Upper lobe of right lung (tissue), 1 donor: ENCODE results near the gene DVL3. TPM values are rescaled to one million over a fixed set of nuclear protein-coding genes. Genes with fewer than 3 reads are reported as not detected.

ENCODE experiments used
- ATAC-seq: fragments of 200-7000 bp; cut with Tn5 transposase; one replicate; pipeline ENCODE4 v1.9.1; 2020; ENCODE audit warnings: mild to moderate bottlenecking, moderate library complexity
- DNase-seq: peaks from one replicate; pipeline ENCODE4 v3.0.0-alpha.2; 2020
- H3K27ac ChIP-seq: fragments of 200-600 bp; one replicate; pipeline ENCODE4 v1.8.0; 2022
- H3K27me3 ChIP-seq: fragments of 200-600 bp; one replicate; pipeline ENCODE4 v1.8.0; 2022; ENCODE audit warnings: mild to moderate bottlenecking
- H3K36me3 ChIP-seq: fragments of 200-600 bp; one replicate; pipeline ENCODE4 v1.8.0; 2022
- H3K4me1 ChIP-seq: fragments of 200-600 bp; one replicate; pipeline ENCODE4 v1.8.0; 2022
- H3K4me3 ChIP-seq: fragments of 200-600 bp; one replicate; pipeline ENCODE4 v1.8.0; 2022; ENCODE audit warnings: mild to moderate bottlenecking
- H3K9me3 ChIP-seq: fragments of 200-600 bp; one replicate; pipeline ENCODE4 v1.8.0; 2022
- intact Hi-C: fragments of 100-400 bp; cut with DNase I; formaldehyde crosslinking; loops from one replicate; pipeline ENCODE4 v1.11.0; 2022
- total RNA-seq: library from RNA; stranded (reverse); fragmentation: NEBNext Ultra II Directional; extraction: Animal tissue kit (Norgen Biotek cat#: 25700); gene quantifications from one replicate; pipeline ENCODE4 v1.2.1, GENCODE V29; 2021
- TF ChIP-seq, protein P1 (sequence below): fragments of 200-600 bp; IDR thresholded peaks from one replicate; pipeline ENCODE4 v1.8.0; 2022; ENCODE audit warnings: antibody characterized with exemption
- donor health status: DM: no; HTN: yes; CAD: no; lungs with severe emphysema.

Gene DVL3
- total RNA-seq, 1 donor from 2014 or later, result 54.1 TPM

DNA sequence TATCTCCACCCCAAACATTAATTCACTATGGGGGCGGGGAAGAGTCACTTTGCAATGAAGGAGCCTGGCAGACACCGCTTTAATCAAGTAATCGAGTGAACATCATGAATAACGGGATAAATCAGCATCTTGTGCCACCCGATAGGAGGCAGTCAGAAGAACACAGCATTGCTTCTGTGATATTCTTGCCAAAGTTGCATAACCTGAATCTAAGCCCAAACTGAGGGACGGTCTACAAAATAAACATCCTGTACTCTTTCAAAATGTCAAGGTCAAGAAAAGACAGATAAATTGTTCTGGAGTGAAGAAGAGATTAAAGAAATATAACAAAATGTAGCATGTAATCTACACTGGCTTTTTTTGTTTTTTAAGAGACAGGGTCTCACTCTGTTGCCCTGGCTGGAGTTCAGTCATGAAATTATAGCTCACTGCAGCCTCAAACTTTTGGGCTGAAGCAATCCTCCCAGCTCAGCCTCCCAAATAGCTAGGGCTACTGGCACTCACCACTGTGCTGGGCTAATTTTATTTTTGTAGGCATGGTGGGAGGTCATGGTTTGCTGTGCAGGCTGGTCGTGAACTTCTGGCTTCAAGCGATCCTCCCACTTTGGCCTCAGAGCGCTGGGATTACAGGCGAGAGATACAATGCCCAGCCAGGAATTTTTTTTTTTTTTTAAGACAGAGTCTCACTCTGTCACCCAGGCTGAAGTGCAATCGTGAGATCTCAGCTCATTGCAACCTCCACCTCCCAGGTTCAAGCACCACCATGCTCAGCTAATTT is 54.2 kb downstream of the DVL3 start:
- ATAC-seq (no peak), DNase-seq (no peak)
- Histone ChIP-seq H3K4me3 (no peak overlapping the region), H3K27ac (no peak overlapping the region), H3K9me3 (no peaks in the 10 kb centered on the region), H3K36me3 (no peaks in the 10 kb centered on the region), H3K27me3 (no peaks in the 10 kb centered on the region), H3K4me1 (no peaks in the 10 kb centered on the region)
- TF ChIP-seq, protein P1, sequence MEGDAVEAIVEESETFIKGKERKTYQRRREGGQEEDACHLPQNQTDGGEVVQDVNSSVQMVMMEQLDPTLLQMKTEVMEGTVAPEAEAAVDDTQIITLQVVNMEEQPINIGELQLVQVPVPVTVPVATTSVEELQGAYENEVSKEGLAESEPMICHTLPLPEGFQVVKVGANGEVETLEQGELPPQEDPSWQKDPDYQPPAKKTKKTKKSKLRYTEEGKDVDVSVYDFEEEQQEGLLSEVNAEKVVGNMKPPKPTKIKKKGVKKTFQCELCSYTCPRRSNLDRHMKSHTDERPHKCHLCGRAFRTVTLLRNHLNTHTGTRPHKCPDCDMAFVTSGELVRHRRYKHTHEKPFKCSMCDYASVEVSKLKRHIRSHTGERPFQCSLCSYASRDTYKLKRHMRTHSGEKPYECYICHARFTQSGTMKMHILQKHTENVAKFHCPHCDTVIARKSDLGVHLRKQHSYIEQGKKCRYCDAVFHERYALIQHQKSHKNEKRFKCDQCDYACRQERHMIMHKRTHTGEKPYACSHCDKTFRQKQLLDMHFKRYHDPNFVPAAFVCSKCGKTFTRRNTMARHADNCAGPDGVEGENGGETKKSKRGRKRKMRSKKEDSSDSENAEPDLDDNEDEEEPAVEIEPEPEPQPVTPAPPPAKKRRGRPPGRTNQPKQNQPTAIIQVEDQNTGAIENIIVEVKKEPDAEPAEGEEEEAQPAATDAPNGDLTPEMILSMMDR, result no peak
- intact Hi-C loops, result no loop called here

DNA sequence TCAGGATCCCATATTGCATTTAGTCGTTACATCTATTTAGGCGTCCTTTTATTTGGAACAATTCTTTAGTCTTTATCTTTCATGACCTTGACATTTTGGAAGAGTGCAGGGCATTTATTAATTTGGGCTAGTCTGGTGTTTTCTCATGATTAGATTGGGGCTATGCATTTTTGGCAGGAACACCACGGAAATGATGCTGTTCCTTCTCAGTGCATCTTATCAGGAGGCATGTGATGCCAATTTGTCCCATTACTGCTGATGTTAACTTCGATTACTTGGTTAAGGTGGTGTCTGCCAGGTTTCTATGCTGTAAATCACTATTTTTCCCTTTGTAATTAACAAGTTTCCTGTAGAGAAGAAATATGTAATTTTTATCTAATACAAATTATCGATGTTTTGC is 56.1 kb downstream of the DVL3 start:
- DNase-seq, result no peak
- Histone ChIP-seq H3K4me1 (no peaks in the 10 kb centered on the region), H3K4me3 (no peak overlapping the region), H3K27ac (no peak overlapping the region), H3K9me3 (no peaks in the 10 kb centered on the region), H3K27me3 (no peaks in the 10 kb centered on the region), H3K36me3 (no peaks in the 10 kb centered on the region)
- no peak for ATAC-seq
- TF ChIP-seq, protein P1, result no peak
- intact Hi-C loops, result no loop called here

DNA sequence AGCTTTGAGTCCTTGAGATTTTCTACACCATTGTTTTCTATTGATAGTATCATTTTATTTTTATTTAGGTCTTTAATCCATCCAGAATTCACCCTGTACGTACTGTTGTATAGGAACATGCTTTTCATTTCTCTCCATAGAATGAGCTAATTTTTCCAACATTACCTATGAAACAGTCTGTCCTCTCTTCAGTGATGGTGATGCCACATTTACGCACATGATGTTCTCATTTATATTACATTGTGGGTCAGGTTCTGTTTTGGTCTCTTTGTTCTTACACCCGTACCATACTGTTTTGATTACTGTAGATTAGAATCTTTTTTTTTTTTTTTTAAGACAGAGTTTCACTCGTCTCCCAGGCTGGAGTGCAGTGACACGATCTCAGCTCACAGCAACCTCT is 56.5 kb downstream of the DVL3 start:
- ATAC-seq (no peak), DNase-seq (no peak)
- H3K9me3 ChIP-seq, result no peaks in the 10 kb centered on the region
- no peak overlapping the region for H3K4me3 ChIP-seq
- H3K4me1 ChIP-seq, result no peaks in the 10 kb centered on the region
- no peaks in the 10 kb centered on the region for H3K36me3 ChIP-seq
- no peak overlapping the region for H3K27ac ChIP-seq
- TF ChIP-seq, protein P1, result no peak
- intact Hi-C loops, result no loop called here
- H3K27me3 ChIP-seq, result no peaks in the 10 kb centered on the region

DNA sequence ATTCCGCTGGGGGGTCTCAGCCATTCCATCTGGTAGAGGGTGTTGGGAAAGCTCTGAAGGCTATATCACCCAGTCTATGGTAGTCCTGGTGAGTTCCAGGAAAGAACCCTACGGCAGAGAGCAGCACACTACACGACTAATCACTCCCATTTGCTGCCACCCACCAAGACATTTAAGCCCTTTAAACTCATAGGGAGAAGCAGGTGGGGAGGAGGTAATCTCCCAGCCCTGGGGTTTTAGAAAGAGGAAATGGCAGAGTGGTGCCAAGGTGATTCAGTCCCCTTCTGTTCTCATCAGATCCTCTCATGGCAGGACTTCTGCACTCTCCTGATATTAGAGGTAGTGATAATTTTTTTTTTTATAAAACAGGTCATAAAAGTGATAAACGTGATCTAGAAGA is 63.6 kb downstream of the DVL3 start:
- H3K27me3 ChIP-seq, result no peaks in the 10 kb centered on the region
- intact Hi-C loops, result no loop called here
- no peak overlapping the region for H3K4me3 ChIP-seq
- ATAC-seq, result no peak
- no peak overlapping the region for H3K27ac ChIP-seq
- no peaks in the 10 kb centered on the region for H3K4me1 ChIP-seq
- TF ChIP-seq, protein P1, result no peak
- no peaks in the 10 kb centered on the region for H3K9me3 ChIP-seq
- no peaks in the 10 kb centered on the region for H3K36me3 ChIP-seq
- DNase-seq, result no peak

DNA sequence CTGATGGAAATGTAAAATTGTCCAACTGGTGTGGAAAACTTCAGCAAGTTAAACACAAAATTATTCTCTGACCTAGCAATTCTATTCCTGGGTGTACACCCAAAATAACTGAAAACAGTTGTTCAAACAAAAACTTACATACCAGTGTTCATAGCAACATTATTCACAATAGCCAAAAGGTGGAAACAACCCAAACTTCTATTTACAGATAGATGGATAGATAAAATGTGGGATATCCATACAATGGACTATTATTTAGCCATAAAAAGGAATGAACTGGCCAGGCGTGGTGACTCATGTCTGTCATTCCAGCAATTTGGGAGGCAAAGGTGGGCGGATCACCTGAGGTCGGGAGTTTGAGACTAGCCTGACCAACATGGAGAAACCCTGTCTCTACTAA is 67.3 kb downstream of the DVL3 start:
- no peaks in the 10 kb centered on the region for H3K27me3 ChIP-seq
- no peak for ATAC-seq

More for the DNA sequence above, 67.3 kb downstream of the DVL3 start:
- H3K4me1 ChIP-seq, result no peaks in the 10 kb centered on the region
- no peak overlapping the region for H3K4me3 ChIP-seq
- H3K9me3 ChIP-seq, result no peaks in the 10 kb centered on the region
- DNase-seq, result no peak
- TF ChIP-seq, protein P1, result no peak
- no peaks in the 10 kb centered on the region for H3K36me3 ChIP-seq
- no peak overlapping the region for H3K27ac ChIP-seq
- intact Hi-C loops, result no loop called here

Other genes with a start within 250 kb of the DVL3 start
- gene ABCC5, start 137.5 kb upstream of the DVL3 start, total RNA-seq, result 33.5 TPM
- not detected for gene HTR3D, start 123.6 kb upstream of the DVL3 start, total RNA-seq
- gene HTR3C, start 102.3 kb upstream of the DVL3 start, total RNA-seq, result not detected
- not detected for gene HTR3E, start 58.3 kb upstream of the DVL3 start, total RNA-seq
- gene EIF2B5, start 20.0 kb upstream of the DVL3 start, total RNA-seq, result 37.6 TPM
- 245 TPM for gene AP2M1, start 19.5 kb downstream of the DVL3 start, total RNA-seq
- gene ABCF3, start 30.8 kb downstream of the DVL3 start, total RNA-seq, result 60.9 TPM
- not detected for gene VWA5B2, start 74.2 kb downstream of the DVL3 start, total RNA-seq
- 33.8 TPM for gene ALG3, start 93.6 kb downstream of the DVL3 start, total RNA-seq
- 2.7 TPM for gene EEF1AKMT4, start 94.3 kb downstream of the DVL3 start, total RNA-seq
- not detected for gene CAMK2N2, start 106.2 kb downstream of the DVL3 start, total RNA-seq
- gene ECE2, start 120.6 kb downstream of the DVL3 start, total RNA-seq, result not detected
- gene PSMD2, start 143.9 kb downstream of the DVL3 start, total RNA-seq, result 152 TPM
- gene EIF4G1, start 159.2 kb downstream of the DVL3 start, total RNA-seq, result 295 TPM
- gene FAM131A, start 182.2 kb downstream of the DVL3 start, total RNA-seq, result 19.0 TPM
- gene CLCN2, start 206.2 kb downstream of the DVL3 start, total RNA-seq, result 3.8 TPM
- gene POLR2H, start 206.3 kb downstream of the DVL3 start, total RNA-seq, result 63.2 TPM
- 0.20 TPM for gene THPO, start 222.8 kb downstream of the DVL3 start, total RNA-seq
- gene CHRD, start 224.7 kb downstream of the DVL3 start, total RNA-seq, result 5.3 TPM